ENCODE results near the gene TMA7. TPM values are rescaled to one million over a fixed set of nuclear protein-coding genes. Genes with fewer than 3 reads are reported as not detected.

The TMA7 gene
- total and polyA plus RNA-seq, 2 donors (not counting 3 experiments of a cell fraction or from before 2014, with no cell fraction given), result 137 to 306 TPM

- ChIA-PET POLR2A (no interaction called here), CTCF (interaction anchor here (1.3 to 3.8 kb wide), 2 partner anchors 17 to 18 kb away, joined by 4 to 41 read pairs; no protein-coding TSS in a partner anchor)
- Histone ChIP-seq H3K9me1 (replicated peaks; ENCODE audit: control insufficient read depth, extremely low read depth, insufficient read depth, low read length) (no peaks in the 10 kb centered on the region), H3K27me3 (ENCODE audit: control insufficient read depth in 2 of 2, insufficient read depth in 2 of 2, low read length in 2 of 2) (no peaks in the 10 kb centered on the region), H3K27ac (ENCODE audit: insufficient read depth, low read depth, low read length) (no peak overlapping the region), H3K36me3 (ENCODE audit: control insufficient read depth in 2 of 2, extremely low read depth in 1 of 2, insufficient read depth in 2 of 2, low read length in 2 of 2) (peaks cover 0 to 18% of the 10 kb centered on the region in 2 experiments), H3K79me2 (ENCODE audit: control insufficient read depth, insufficient read depth, low read length) (no peaks in the 10 kb centered on the region), H4K20me1 (replicated peaks; ENCODE audit: control insufficient read depth, extremely low read depth, insufficient read depth, low read length) (no peaks in the 10 kb centered on the region), H3K4me2 (ENCODE audit: insufficient read depth, low read length) (no peak overlapping the region), H3K9me3 (replicated peaks; ENCODE audit: control insufficient read depth, insufficient read depth, low read length) (no peaks in the 10 kb centered on the region), H3K4me3 (replicated peaks in 1 of 3; ENCODE audit: insufficient read depth in 1 of 3, low read depth in 1 of 3, low read length in 3 of 3) (no peak overlapping the region), H3K4me1 (ENCODE audit: control insufficient read depth, extremely low read depth, insufficient read depth, low read length) (no peaks in the 10 kb centered on the region), H3K9ac (replicated peaks; ENCODE audit: extremely low read depth, insufficient read depth, low read length) (no peak overlapping the region), H2AFZ (ENCODE audit: low read depth, low read length) (no peak overlapping the region)
- dilution Hi-C loops (cut with MboI; ENCODE audit: extremely low pct_ligation_motif_present, low sequenced_read_pairs), result no loop called here
- intact Hi-C loops (cut with micrococcal nuclease), result no loop called here
- no peak for DNase-seq (ENCODE audit: low read depth, low spot score)
- TF ChIP-seq FOS (IDR thresholded peaks at IDR 0.05; ENCODE audit: borderline replicate concordance, insufficient read depth, low read length) (no peak), CTCF (IDR thresholded peaks at IDR 0.05; ENCODE audit: extremely low read depth in 1 of 2, insufficient read depth in 1 of 2, low read depth in 1 of 2, low read length in 2 of 2) (no peak)
- BruUV-seq (replicated peaks), result no TSS peak
- FAIRE-seq, result no peak
Observed at GRCh38 chr3:48418140-48418539, 21.9 kb upstream of the TMA7 start.

DNA sequence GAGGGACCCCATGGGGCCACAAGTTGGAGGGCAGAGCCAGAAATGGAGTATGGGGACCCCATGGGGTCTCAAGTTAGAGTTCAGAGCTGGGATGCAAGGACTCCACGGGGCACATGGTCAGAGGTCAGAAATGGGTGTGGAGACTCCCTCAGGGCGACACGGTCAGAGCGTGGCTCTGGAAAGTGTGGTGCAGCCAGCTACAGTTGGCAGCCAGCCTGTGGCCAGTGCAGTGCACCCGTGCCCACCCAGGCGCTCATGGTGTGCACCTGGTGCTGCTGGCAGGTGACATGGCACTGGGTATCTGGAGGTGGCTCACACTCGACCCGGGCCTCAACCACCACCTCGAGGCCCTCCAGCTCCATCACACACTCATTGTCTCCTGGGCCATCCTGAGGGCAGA is 21.4 kb upstream of the TMA7 start:
- no peak for DNase-seq (ENCODE audit: low read depth, low spot score)
- peaks cover 0 to 18% of the 10 kb centered on the region in 2 experiments for H3K36me3 ChIP-seq (ENCODE audit: control insufficient read depth in 2 of 2, extremely low read depth in 1 of 2, insufficient read depth in 2 of 2, low read length in 2 of 2)
- no peaks in the 10 kb centered on the region for H3K4me1 ChIP-seq (ENCODE audit: control insufficient read depth, extremely low read depth, insufficient read depth, low read length)
- no peak overlapping the region for H2AFZ ChIP-seq (ENCODE audit: low read depth, low read length)
- no peak overlapping the region for H3K9ac ChIP-seq (replicated peaks; ENCODE audit: extremely low read depth, insufficient read depth, low read length)
- no peak overlapping the region for H3K4me3 ChIP-seq (replicated peaks in 1 of 3; ENCODE audit: insufficient read depth in 1 of 3, low read depth in 1 of 3, low read length in 3 of 3)
- H3K9me3 ChIP-seq (replicated peaks; ENCODE audit: control insufficient read depth, insufficient read depth, low read length), result no peaks in the 10 kb centered on the region
- no peaks in the 10 kb centered on the region for H4K20me1 ChIP-seq (replicated peaks; ENCODE audit: control insufficient read depth, extremely low read depth, insufficient read depth, low read length)
- H3K4me2 ChIP-seq (ENCODE audit: insufficient read depth, low read length), result no peak overlapping the region
- intact Hi-C loops (cut with micrococcal nuclease), result no loop called here
- no peaks in the 10 kb centered on the region for H3K27me3 ChIP-seq (ENCODE audit: control insufficient read depth in 2 of 2, insufficient read depth in 2 of 2, low read length in 2 of 2)
- BruUV-seq (replicated peaks), result no TSS peak
- FAIRE-seq, result no peak
- POLR2A ChIA-PET, result no interaction called here
- CTCF ChIA-PET, result interaction anchor here (1.3 to 3.8 kb wide), 2 partner anchors 17 to 18 kb away, joined by 4 to 41 read pairs; no protein-coding TSS in a partner anchor
- no peak overlapping the region for H3K27ac ChIP-seq (ENCODE audit: insufficient read depth, low read depth, low read length)
- no peaks in the 10 kb centered on the region for H3K79me2 ChIP-seq (ENCODE audit: control insufficient read depth, insufficient read depth, low read length)
- dilution Hi-C loops (cut with MboI; ENCODE audit: extremely low pct_ligation_motif_present, low sequenced_read_pairs), result no loop called here
- H3K9me1 ChIP-seq (replicated peaks; ENCODE audit: control insufficient read depth, extremely low read depth, insufficient read depth, low read length), result no peaks in the 10 kb centered on the region
- TF ChIP-seq MAX (IDR thresholded peaks at IDR 0.05; ENCODE audit: insufficient read depth, insufficient read length) (no peak), FOS (IDR thresholded peaks at IDR 0.05; ENCODE audit: borderline replicate concordance, insufficient read depth, low read length) (no peak), POLR2A (IDR thresholded peaks at IDR 0.05; ENCODE audit: low read depth, low read length) (no peak), CTCF (IDR thresholded peaks at IDR 0.05; ENCODE audit: extremely low read depth in 1 of 2, insufficient read depth in 1 of 2, low read depth in 1 of 2, low read length in 2 of 2) (no peak), EZH2 (IDR thresholded peaks at IDR 0.05; ENCODE audit: borderline replicate concordance, low read depth, low read length, severe bottlenecking) (no peak), GATA2 (IDR thresholded peaks at IDR 0.05; ENCODE audit: insufficient read depth, insufficient read length, low read depth, low read length) (no peak), MYC (IDR thresholded peaks at IDR 0.05; ENCODE audit: low read depth, low read length) (no peak), JUN (IDR thresholded peaks at IDR 0.05; ENCODE audit: borderline replicate concordance, insufficient read depth, insufficient read length, low read depth) (no peak), POLR2AphosphoS5 (IDR thresholded peaks at IDR 0.05; ENCODE audit: insufficient read depth, low read depth, low read length) (no peak)

Data from endothelial cell of umbilical vein (primary cell).